Right cardiac atrium (tissue), 5 donors: ENCODE data around the gene NUP214. TPM values are rescaled to one million over a fixed set of nuclear protein-coding genes. Genes with fewer than 3 reads are reported as not detected.
"Not testable (repeated sequence)": the region's sequence is repeated elsewhere in the genome, so short reads cannot be mapped to it uniquely, and the experiment has no call there.

Source experiments
- ATAC-seq, 2 donors: fragments of 200-7000 bp; cut with Tn5 transposase; one replicate each; pipeline versions ENCODE4 v1.8.0 to v1.9.1; 2020; ENCODE audit warnings: moderate library complexity in 2 of 2, mild to moderate bottlenecking in 1 of 2
- DNase-seq, 3 donors: peaks; one replicate each; pipeline ENCODE4 v3.0.0-alpha.2; 2020
- H3K27ac ChIP-seq: one replicate; pipeline ENCODE4 v1.5.1; 2013; ENCODE audit warnings: mild to moderate bottlenecking, low read length, control low read depth, moderate library complexity
- H3K27me3 ChIP-seq: one replicate; pipeline ENCODE4 v1.6.1; 2013; ENCODE audit not compliant: control insufficient read depth, insufficient read depth
- H3K4me1 ChIP-seq: one replicate; pipeline ENCODE4 v1.6.1; 2013; ENCODE audit warnings: low read length; ENCODE audit not compliant: control insufficient read depth, insufficient read depth
- H3K4me3 ChIP-seq: one replicate; pipeline ENCODE4 v1.5.1; 2013; ENCODE audit warnings: low read length, control low read depth
- H3K9me3 ChIP-seq: one replicate; pipeline ENCODE4 v1.6.1; 2013; ENCODE audit warnings: low read length; ENCODE audit not compliant: control insufficient read depth
- WGBS: extraction: QIAGEN DNeasy Blood & Tissue Kit; methylation state at CpG from one replicate; pipeline ENCODE4 v1.1.7; 2013; 5-methylcytosine and 5-hydroxymethylcytosine counted together
- intact Hi-C, 4 donors: fragments of 100-400 bp; cut with DNase I; formaldehyde crosslinking; loops; one replicate each; pipeline versions ENCODE4 v1.11.0 to v1.14.0; 2022 to 2023
- polyA plus RNA-seq: library from polyadenylated mRNA; stranded (reverse); fragments of 200-250 nt; gene quantifications from one replicate; pipeline ENCODE4 v1.2.3, GENCODE V29; 2013
- total RNA-seq, 4 donors: library from RNA; stranded (reverse); fragmentation: NEBNext Ultra II Directional; extraction: Animal tissue kit (Norgen Biotek cat#: 25700); gene quantifications; one replicate each; pipeline ENCODE4 v1.2.1, GENCODE V29; 2021
- donor health status: healthy with polysubstance abuse.
- donor health status: DM: no; HTN: yes; CAD: no.
- donor health status: DM: no; HTN: no; CAD: no.
- donor health status: DM: no; HTN: yes; CAD: no; lungs with severe emphysema.
- donor health status: DM: yes; HTN: yes; CAD: no.

NUP214 gene
- total and polyA plus RNA-seq, 5 donors, result 12.0 to 34.6 (median 27.5) TPM

DNA sequence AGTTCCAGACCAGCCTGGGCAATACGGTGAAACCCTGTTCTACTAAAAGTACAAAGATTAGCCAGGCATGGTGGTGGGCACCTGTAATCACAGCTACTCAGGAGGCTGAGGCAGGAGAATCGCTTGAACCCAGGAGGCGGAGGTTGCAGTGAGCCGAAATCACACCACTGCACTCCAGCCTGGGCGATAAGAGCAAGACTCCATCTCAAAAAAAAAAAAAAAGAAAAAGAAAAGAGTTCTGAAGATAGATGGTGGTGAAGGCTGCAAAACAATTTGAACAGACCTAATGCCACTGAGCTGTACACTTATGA lies 137.6 kb downstream of the NUP214 start:
- intact Hi-C loops, H3K9me3 ChIP-seq, H3K4me3 ChIP-seq, ATAC-seq, H3K27me3 ChIP-seq, DNase-seq, H3K27ac ChIP-seq: not testable (repeated sequence)
- WGBS, result 78% methylated on average over 5 of the region's 5 CpGs
- peaks cover 15% of the 10 kb centered on the region for H3K4me1 ChIP-seq

DNA sequence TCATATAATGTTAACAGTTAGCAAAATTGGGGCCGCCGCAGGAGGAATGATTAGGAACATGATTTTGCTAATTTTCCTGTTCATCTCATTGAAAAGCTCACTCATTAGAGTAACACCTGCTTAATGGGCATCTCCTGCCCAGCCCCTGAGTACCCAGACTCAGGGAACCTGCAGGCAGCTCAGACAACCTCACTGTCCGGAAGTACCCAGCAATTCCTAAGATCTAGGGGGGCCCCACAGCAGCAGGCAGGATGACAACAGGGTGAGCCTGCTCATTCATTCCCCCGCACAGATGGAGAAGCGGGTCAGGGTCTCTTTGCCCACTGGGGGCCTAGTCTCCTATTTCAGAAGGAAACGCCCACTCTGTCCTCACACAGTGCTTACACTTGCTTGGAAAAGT lies 138.3 kb downstream of the NUP214 start:
- ATAC-seq, result no peak
- 77% methylated on average over 6 of the region's 6 CpGs for WGBS
- intact Hi-C loops, result no loop called here
- Histone ChIP-seq H3K9me3 (no peaks in the 10 kb centered on the region), H3K4me1 (peaks cover 12% of the 10 kb centered on the region), H3K27ac (peak overlapping the region; percentile 21), H3K4me3 (no peak overlapping the region), H3K27me3 (no peaks in the 10 kb centered on the region)
- DNase-seq, result no peak

DNA sequence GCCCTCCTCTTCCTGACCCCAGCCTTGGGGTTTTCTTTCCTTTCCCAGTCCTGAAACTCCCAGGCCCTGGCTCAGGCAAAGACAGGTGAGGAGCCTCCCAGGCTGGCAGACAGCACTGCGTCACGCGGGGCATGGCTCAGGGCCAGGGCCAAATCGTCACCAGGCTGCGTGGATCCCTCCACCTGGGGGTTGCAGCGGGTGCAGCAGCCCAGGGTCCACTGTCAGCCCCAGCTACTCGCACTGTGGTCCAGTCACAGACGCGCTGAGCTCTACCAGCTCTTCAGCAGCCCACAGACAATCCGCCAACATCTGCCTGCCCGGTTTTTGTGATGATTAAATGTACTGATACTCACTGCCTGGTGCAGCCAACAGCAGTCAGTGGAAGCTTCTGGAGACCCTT lies 138.8 kb downstream of the NUP214 start:
- H3K27me3 ChIP-seq, result no peaks in the 10 kb centered on the region
- no peak overlapping the region for H3K4me3 ChIP-seq
- DNase-seq (peak in 2 of 3 donors; percentile 34 to 79), ATAC-seq (peak in 1 of 2 donors; percentile 24)
- H3K4me1 ChIP-seq, result peaks cover 13% of the 10 kb centered on the region
- WGBS, result 50% methylated on average over 11 of the region's 11 CpGs
- peak overlapping the region; percentile 54 for H3K27ac ChIP-seq
- no peaks in the 10 kb centered on the region for H3K9me3 ChIP-seq
- intact Hi-C loops, result no loop called here

DNA sequence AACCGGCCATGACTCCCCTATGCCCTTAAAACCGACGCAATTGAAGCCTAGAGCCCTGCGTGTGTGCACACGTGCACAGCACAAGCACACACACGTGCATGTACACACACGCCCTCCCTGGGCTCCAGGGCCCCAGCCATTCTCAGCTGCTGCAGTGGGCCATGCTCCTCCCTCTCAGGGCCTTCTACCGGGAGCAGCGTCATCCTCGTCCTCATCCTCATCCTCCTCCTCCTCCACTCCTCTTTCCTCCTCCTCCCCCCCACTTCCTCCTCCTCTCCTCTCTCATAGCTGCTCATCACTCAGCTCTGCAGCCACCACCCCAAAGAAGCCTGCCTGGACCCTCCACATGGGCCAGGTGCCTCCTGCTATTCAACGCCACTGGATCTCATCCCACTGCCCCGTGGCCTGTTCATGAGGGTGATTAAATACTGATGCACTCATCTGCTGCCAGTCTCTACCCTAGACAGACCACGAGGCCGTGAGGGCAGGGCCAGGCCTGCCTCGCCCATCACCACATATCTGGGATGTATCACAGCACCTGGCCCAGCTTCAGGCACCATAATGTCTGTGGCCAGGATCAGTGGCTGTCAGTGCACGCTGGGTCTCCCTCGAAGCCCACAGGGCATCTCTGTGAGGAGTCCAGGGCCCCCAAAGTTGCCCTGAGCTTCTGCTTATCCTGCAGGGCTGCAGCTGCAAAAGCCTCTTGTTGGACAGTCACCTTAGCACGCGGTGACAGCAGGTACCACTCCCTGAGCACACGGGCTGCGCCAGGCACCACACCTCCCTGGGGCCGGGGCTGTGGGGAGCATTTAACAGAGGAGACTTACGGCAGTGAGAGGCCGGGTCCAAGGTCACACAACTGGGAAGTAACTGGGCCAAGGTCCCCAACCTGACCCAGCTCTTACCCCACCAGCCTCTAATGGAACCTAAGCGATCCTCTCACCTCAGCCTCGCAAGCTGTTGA lies 141.2 kb downstream of the NUP214 start:
- no peaks in the 10 kb centered on the region for H3K9me3 ChIP-seq
- intact Hi-C loops, result no loop called here
- peak in 2 of 3 donors; percentile 36 to 68 for DNase-seq

DNA sequence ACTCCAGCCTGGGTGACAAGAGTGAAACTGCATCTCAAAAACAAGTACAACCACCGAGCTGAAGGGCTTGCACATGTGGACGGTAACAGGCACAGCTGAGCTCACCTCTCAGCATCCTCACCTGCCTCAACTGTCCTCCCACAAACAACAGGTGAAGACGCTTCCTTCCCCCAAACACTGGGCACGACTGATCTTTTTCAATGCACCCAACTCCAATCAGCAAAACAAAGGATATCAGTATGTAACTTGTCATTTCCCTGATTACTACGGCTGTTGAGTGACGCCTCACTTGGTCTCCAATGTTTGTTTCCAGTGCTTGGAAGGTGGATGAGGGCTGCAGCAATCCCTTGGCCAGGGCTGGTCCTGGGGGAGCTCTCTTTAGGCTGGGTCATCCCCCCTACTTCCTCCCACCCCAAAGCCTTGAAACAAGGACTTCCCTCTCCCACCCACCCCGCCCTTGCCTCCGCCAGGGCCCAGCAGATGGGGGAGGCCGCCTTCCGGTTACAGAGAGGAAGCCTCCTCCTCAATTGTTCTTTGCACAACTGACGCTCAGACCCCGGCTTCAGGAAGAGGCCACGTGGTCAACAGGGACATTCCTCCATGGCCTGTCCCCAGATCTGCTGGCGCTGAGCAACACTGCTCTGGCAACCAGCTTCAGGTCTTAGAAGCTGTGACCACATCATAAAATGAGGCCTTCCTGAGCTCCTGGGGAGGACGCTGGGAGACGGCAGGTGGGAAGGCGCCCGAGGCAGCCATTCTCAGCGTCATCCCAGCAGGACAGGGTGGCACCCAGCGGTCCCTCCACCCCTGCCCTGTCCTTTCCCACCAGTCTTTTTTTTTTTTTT lies 145.0 kb downstream of the NUP214 start:
- Histone ChIP-seq H3K27ac (peak overlapping the region; percentile 90), H3K4me1 (peaks cover 19% of the 10 kb centered on the region), H3K4me3 (no peak overlapping the region), H3K27me3 (no peaks in the 10 kb centered on the region), H3K9me3 (no peaks in the 10 kb centered on the region)
- intact Hi-C loops, result loop anchor here in 2 of 4 donors (10.0 kb wide), 2 partner anchors 86 to 96 kb away; no protein-coding TSS in a partner anchor
- 21% methylated on average over 20 of the region's 20 CpGs for WGBS
- DNase-seq (peak; percentile 84 to 93 (median 92)), ATAC-seq (peak; percentile 70 to 84)

More for the DNA sequence above, 141.2 kb downstream of the NUP214 start:
- 46% methylated on average over 26 of the region's 26 CpGs for WGBS
- Histone ChIP-seq H3K27me3 (no peaks in the 10 kb centered on the region), H3K27ac (peak overlapping the region; percentile 75), H3K4me1 (peaks cover 19% of the 10 kb centered on the region), H3K4me3 (no peak overlapping the region)
- peak; percentile 2 to 10 for ATAC-seq

DNA sequence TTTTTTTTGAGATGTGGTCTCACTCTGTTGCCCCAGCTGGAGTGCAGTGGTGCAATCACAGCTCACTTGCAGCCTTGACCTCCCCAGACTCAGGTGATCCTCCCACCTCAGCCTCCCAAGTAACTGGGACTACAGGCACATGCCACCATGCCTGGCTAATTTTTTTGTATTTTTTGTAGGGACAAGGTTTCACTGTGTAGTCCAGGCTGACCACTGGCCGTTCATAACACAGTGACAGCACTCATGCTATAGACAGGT lies 145.6 kb downstream of the NUP214 start:
- not testable (repeated sequence) for DNase-seq, H3K27me3 ChIP-seq, ATAC-seq, H3K4me3 ChIP-seq, H3K9me3 ChIP-seq
- WGBS, result 63% methylated on average over 1 of the region's 1 CpG
- intact Hi-C loops, result loop anchor here in 2 of 4 donors (10.0 kb wide), 2 partner anchors 86 to 96 kb away; no protein-coding TSS in a partner anchor
- Histone ChIP-seq H3K4me1 (peaks cover 15% of the 10 kb centered on the region), H3K27ac (peak overlapping the region; percentile 90)

DNA sequence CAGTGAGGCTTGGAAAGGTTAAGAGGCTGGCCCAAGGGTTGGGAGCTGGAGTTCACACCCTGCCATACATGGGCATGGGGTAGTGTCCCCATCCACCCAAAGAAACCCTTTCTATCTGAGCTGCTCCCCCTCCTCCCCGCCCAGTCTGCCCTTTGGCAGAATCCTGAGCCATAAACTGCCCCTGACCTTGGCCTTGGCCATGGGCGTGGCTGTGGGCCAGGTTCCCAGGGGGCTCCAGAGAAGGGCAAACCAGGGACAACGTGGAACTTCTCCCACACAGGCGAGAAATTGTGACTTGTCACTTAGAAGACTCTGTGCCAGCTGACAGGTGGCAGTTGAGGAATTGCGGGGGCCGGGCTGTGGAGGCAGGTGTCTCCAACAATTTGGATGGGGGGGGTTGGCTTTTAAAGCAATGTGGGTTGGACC lies 146.1 kb downstream of the NUP214 start:
- ATAC-seq, result no peak
- Histone ChIP-seq H3K27ac (peak overlapping the region; percentile 90), H3K4me1 (peaks cover 10% of the 10 kb centered on the region), H3K9me3 (no peaks in the 10 kb centered on the region), H3K4me3 (no peak overlapping the region), H3K27me3 (no peaks in the 10 kb centered on the region)
- peak in 1 of 3 donors; percentile 78 for DNase-seq
- intact Hi-C loops, result loop anchor here in 2 of 4 donors (10.0 kb wide), 2 partner anchors 87 to 97 kb away; no protein-coding TSS in a partner anchor
- 52% methylated on average over 6 of the region's 6 CpGs for WGBS

DNA sequence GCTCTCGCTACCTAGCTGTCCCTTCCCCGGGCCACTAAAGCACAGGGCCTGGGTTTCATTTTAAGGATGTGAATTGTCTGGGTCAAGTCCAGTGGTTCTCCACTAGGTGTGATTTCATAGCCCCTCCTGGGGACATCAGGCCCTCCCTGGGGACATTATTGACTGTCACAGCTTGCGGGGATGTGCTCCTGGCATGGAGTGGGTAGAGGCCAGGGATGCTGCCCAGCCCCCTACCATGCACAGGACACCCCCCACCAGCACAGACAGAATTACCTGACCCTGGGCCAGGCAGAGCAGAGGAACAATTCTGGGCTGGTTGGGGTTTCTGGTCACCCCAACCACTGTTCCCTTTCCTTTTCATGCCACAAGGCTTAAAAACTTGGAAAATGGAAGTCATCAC lies 146.8 kb downstream of the NUP214 start:
- H3K4me3 ChIP-seq, result peak overlapping the region; percentile 12
- H3K9me3 ChIP-seq, result no peaks in the 10 kb centered on the region
- peaks cover 6% of the 10 kb centered on the region for H3K4me1 ChIP-seq
- peak overlapping the region; percentile 89 for H3K27ac ChIP-seq
- intact Hi-C loops, result loop anchor here in 2 of 4 donors (10.0 kb wide), 2 partner anchors 87 to 97 kb away; no protein-coding TSS in a partner anchor
- H3K27me3 ChIP-seq, result no peaks in the 10 kb centered on the region
- no peak for ATAC-seq
- peak in 1 of 3 donors; percentile 39 for DNase-seq
- 59% methylated on average over 3 of the region's 3 CpGs for WGBS

DNA sequence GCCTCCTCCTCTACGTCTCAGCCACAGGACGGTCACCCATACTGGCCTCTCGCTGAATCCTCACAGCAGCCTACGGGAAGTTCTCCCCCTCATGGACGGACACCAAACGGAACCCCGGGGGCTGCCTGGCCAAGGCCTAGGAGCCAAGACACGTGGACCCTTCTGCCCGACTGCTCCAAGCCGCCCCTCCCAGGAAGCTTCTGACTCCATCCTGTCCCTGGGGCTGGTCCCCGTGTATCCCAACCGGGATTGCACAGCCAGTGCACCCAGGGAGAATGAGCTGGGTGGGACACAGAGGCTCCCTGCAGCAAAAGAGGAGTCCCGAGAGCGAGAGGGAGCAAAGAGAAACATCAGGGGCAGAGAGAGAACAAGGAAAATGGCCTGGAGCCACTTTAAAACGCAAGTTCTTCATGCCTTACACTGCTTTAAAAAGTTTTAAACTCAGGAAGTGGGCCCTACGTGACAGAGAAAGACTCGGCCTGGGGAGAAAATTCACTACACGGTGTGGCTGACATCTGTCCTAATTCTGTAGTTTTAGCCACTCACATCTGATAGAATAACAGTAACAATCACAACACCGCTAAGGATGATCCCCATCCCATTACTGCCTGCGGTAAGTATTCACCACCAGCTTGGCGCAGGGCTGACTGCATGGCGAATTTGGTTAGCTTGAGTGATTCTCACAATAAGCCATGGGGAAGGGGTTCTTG lies 147.9 kb downstream of the NUP214 start:
- peak overlapping the region; percentile 98 for H3K27ac ChIP-seq
- peak overlapping the region; percentile 86 for H3K4me3 ChIP-seq
- no peaks in the 10 kb centered on the region for H3K27me3 ChIP-seq
- intact Hi-C loops, result loop anchor here in 2 of 4 donors (10.0 kb wide), 2 partner anchors 88 to 98 kb away; no protein-coding TSS in a partner anchor
- H3K4me1 ChIP-seq, result peaks cover 6% of the 10 kb centered on the region
- 37% methylated on average over 22 of the region's 22 CpGs for WGBS
- DNase-seq (peak; percentile 63 to 85 (median 83)), ATAC-seq (peak; percentile 1 to 33)
- H3K9me3 ChIP-seq, result no peaks in the 10 kb centered on the region
